ENCODE results near the gene GPI. TPM values are rescaled to one million over a fixed set of nuclear protein-coding genes. Genes with fewer than 3 reads are reported as not detected.

Gene GPI
- total RNA-seq, 1 experiment from 2014 or later: 329 TPM

GRCh38 chr19:34362679-34363069 lies 2.3 kb upstream of the GPI start:
- no peak overlapping the region for H3K27ac Mint-ChIP-seq (ENCODE audit: unreplicated experiment)
- POLR2A ChIA-PET: no interaction called here
- no peak overlapping the region for H3K4me3 ChIP-seq (ENCODE audit: low read depth, low read length)

GRCh38 chr19:34363094-34363493 lies 1.9 kb upstream of the GPI start:
- intact Hi-C loops (cut with micrococcal nuclease; ENCODE audit: unreplicated experiment): no loop called here
- H3K27me3 ChIP-seq (replicated peaks; ENCODE audit: control insufficient read depth, insufficient read depth, low read length): no peaks in the 10 kb centered on the region
- DNase-seq: no peak

More at GRCh38 chr19:34362679-34363069, 2.3 kb upstream of the GPI start:
- H3K27me3 Mint-ChIP-seq (ENCODE audit: insufficient read depth, unreplicated experiment): no peaks in the 10 kb centered on the region
- H3K4me1 ChIP-seq: peaks cover 27% of the 10 kb centered on the region
- no peak for DNase-seq
- no peak for TF ChIP-seq CTCF (IDR thresholded peaks at IDR 0.05; ENCODE audit: insufficient read depth in 1 of 2, low read depth in 1 of 2, low read length in 1 of 2, severe bottlenecking in 1 of 2, unreplicated experiment in 1 of 2)
- H3K4me1 Mint-ChIP-seq (ENCODE audit: low read depth, unreplicated experiment): peaks cover 41% of the 10 kb centered on the region
- no peaks in the 10 kb centered on the region for H3K9me3 ChIP-seq
- H3K27me3 ChIP-seq (replicated peaks; ENCODE audit: control insufficient read depth, insufficient read depth, low read length): no peaks in the 10 kb centered on the region
- H3K4me3 Mint-ChIP-seq (ENCODE audit: unreplicated experiment): peak overlapping the region; percentile 27
- peaks cover 23% of the 10 kb centered on the region for H3K36me3 Mint-ChIP-seq (ENCODE audit: insufficient read depth, unreplicated experiment)
- intact Hi-C loops (cut with micrococcal nuclease; ENCODE audit: unreplicated experiment): no loop called here
- CTCF ChIA-PET: no interaction called here
- BruUV-seq (replicated peaks): no TSS peak
- H3K9me3 Mint-ChIP-seq (ENCODE audit: unreplicated experiment): no peaks in the 10 kb centered on the region
- H3K36me3 ChIP-seq (ENCODE audit: control insufficient read depth, insufficient read depth, low read length): peaks cover 7% of the 10 kb centered on the region

GRCh38 chr19:34363930-34364329 lies 1.1 kb upstream of the GPI start:
- H3K27me3 ChIP-seq (replicated peaks; ENCODE audit: control insufficient read depth, insufficient read depth, low read length): no peaks in the 10 kb centered on the region
- no peak overlapping the region for H3K27ac Mint-ChIP-seq (ENCODE audit: unreplicated experiment)
- POLR2A ChIA-PET: no interaction called here
- no peak for TF ChIP-seq CTCF (IDR thresholded peaks at IDR 0.05; ENCODE audit: insufficient read depth in 1 of 2, low read depth in 1 of 2, low read length in 1 of 2, severe bottlenecking in 1 of 2, unreplicated experiment in 1 of 2)
- CTCF ChIA-PET: no interaction called here
- peaks cover 31% of the 10 kb centered on the region for H3K36me3 Mint-ChIP-seq (ENCODE audit: insufficient read depth, unreplicated experiment)
- BruUV-seq (replicated peaks): no TSS peak
- no peak overlapping the region for H3K4me3 ChIP-seq (ENCODE audit: low read depth, low read length)
- DNase-seq: no peak
- H3K4me1 Mint-ChIP-seq (ENCODE audit: low read depth, unreplicated experiment): peaks cover 34% of the 10 kb centered on the region
- H3K4me1 ChIP-seq: peaks cover 19% of the 10 kb centered on the region
- no peaks in the 10 kb centered on the region for H3K9me3 Mint-ChIP-seq (ENCODE audit: unreplicated experiment)
- intact Hi-C loops (cut with micrococcal nuclease; ENCODE audit: unreplicated experiment): loop anchor here (2.0 kb wide), 1 partner anchor 41 kb away; the partner anchor contains the start of gene PDCD2L
- H3K4me3 Mint-ChIP-seq (ENCODE audit: unreplicated experiment): peak overlapping the region; percentile 88
- H3K27me3 Mint-ChIP-seq (ENCODE audit: insufficient read depth, unreplicated experiment): no peaks in the 10 kb centered on the region
- peaks cover 7% of the 10 kb centered on the region for H3K36me3 ChIP-seq (ENCODE audit: control insufficient read depth, insufficient read depth, low read length)
- H3K9me3 ChIP-seq: no peaks in the 10 kb centered on the region

More at GRCh38 chr19:34363094-34363493, 1.9 kb upstream of the GPI start:
- TF ChIP-seq CTCF (IDR thresholded peaks at IDR 0.05; ENCODE audit: insufficient read depth in 1 of 2, low read depth in 1 of 2, low read length in 1 of 2, severe bottlenecking in 1 of 2, unreplicated experiment in 1 of 2): no peak
- H3K4me3 ChIP-seq (ENCODE audit: low read depth, low read length): no peak overlapping the region
- Mint-ChIP-seq H3K4me1 (ENCODE audit: low read depth, unreplicated experiment) (peaks cover 41% of the 10 kb centered on the region), H3K36me3 (ENCODE audit: insufficient read depth, unreplicated experiment) (peaks cover 27% of the 10 kb centered on the region), H3K27ac (ENCODE audit: unreplicated experiment) (no peak overlapping the region), H3K27me3 (ENCODE audit: insufficient read depth, unreplicated experiment) (no peaks in the 10 kb centered on the region), H3K4me3 (ENCODE audit: unreplicated experiment) (peak overlapping the region; percentile 27), H3K9me3 (ENCODE audit: unreplicated experiment) (no peaks in the 10 kb centered on the region)
- no peaks in the 10 kb centered on the region for H3K9me3 ChIP-seq
- no TSS peak for BruUV-seq (replicated peaks)
- ChIA-PET CTCF (no interaction called here), POLR2A (no interaction called here)
- H3K36me3 ChIP-seq (ENCODE audit: control insufficient read depth, insufficient read depth, low read length): peaks cover 7% of the 10 kb centered on the region
- peaks cover 27% of the 10 kb centered on the region for H3K4me1 ChIP-seq
